ENCODE data around the gene SASS6.

- TF ChIP-seq FOXM1 (IDR thresholded peaks at IDR 0.05; ENCODE audit: borderline replicate concordance, low read depth) (no peak), TAF1 (IDR thresholded peaks at IDR 0.05; ENCODE audit: low read depth) (no peak), EGR1 (IDR thresholded peaks at IDR 0.05) (no peak), YY1 (IDR thresholded peaks at IDR 0.05; ENCODE audit: low read depth) (no peak), REST (IDR thresholded peaks at IDR 0.05; ENCODE audit: low read depth) (no peak), MAX (IDR thresholded peaks at IDR 0.05) (no peak), RAD21 (IDR thresholded peaks at IDR 0.05; ENCODE audit: low read depth) (no peak), CEBPB (IDR thresholded peaks at IDR 0.05) (no peak)
These were observed 18.9 kb upstream of the SASS6 start for GRCh38 chr1:100151679-100152078.
